NB4 (cell line): Measurements from ENCODE around the gene BTF3.

Experiments used
- CTCF ChIP-seq: IDR thresholded peaks from one replicate; pipeline ENCODE4 v1.5.1; 2012; ENCODE audit warnings: low read depth, low read length
- MAX ChIP-seq: IDR thresholded peaks from 2 replicates; pipeline ENCODE4 v1.6.1; 2011; ENCODE audit warnings: low read depth, low read length
- POLR2A ChIP-seq: IDR thresholded peaks from 2 replicates; pipeline ENCODE4 v1.6.1; 2011; ENCODE audit warnings: mild to moderate bottlenecking; ENCODE audit not compliant: insufficient read length; ENCODE audit errors: extremely low read depth

- TF ChIP-seq CTCF = no peak
- no peak for TF ChIP-seq POLR2A
- no peak for TF ChIP-seq MAX
These were observed 13.7 kb upstream of the BTF3 start for GRCh38 chr5:73484511-73484910.
